ENCODE results near the gene TUBG1. TPM values are rescaled to one million over a fixed set of nuclear protein-coding genes. Genes with fewer than 3 reads are reported as not detected.

Gene TUBG1
- polyA plus RNA-seq, 1 donor (not counting 4 experiments of a cell fraction or from before 2014, with no cell fraction given), result 54.8 TPM

GRCh38 chr17:42651392-42651791 is 41.9 kb downstream of the TUBG1 start:
- H2AFZ ChIP-seq (ENCODE audit: control insufficient read depth, low read length), result no peak overlapping the region
- H3K4me1 ChIP-seq (ENCODE audit: control insufficient read depth, extremely low read depth, insufficient read depth, low read length), result peaks cover 11% of the 10 kb centered on the region
- dilution Hi-C loops (cut with MboI; ENCODE audit: extremely low pct_ligation_motif_present, low sequenced_read_pairs), result no loop called here
- no peaks in the 10 kb centered on the region for H3K9me3 ChIP-seq (ENCODE audit: control insufficient read depth, low read depth, low read length)
- no peaks in the 10 kb centered on the region for H4K20me1 ChIP-seq (ENCODE audit: control insufficient read depth, extremely low read depth, insufficient read depth, low read length)
- no peaks in the 10 kb centered on the region for H3K79me2 ChIP-seq (ENCODE audit: control insufficient read depth, insufficient read depth, low read length)
- H3K27ac ChIP-seq (ENCODE audit: control insufficient read depth, insufficient read depth, low read length), result no peak overlapping the region
- H3K27me3 ChIP-seq (ENCODE audit: control insufficient read depth, extremely low read depth, insufficient read depth, low read length), result no peaks in the 10 kb centered on the region
- no peak overlapping the region for H3K9ac ChIP-seq (ENCODE audit: control insufficient read depth, extremely low read depth, insufficient read depth, low read length)
- TF ChIP-seq EZH2 (IDR thresholded peaks at IDR 0.05; ENCODE audit: low read length) (no peak), CTCF (optimal IDR thresholded peaks at IDR 0.05 in 1 of 3, IDR thresholded peaks at IDR 0.05 in 1 of 3, conservative IDR thresholded peaks at IDR 0.05 in 1 of 3; ENCODE audit: extremely low read depth in 1 of 3, insufficient read depth in 2 of 3, low read length in 3 of 3) (no peak)
- no peak for DNase-seq (ENCODE audit: low read depth, low spot score)
- no peak overlapping the region for H3K4me2 ChIP-seq (ENCODE audit: control insufficient read depth, extremely low read depth, insufficient read depth, low read depth, low read length)
- FAIRE-seq, result no peak
- no peak overlapping the region for H3K4me3 ChIP-seq (ENCODE audit: control insufficient read depth in 2 of 3, extremely low read depth in 1 of 3, insufficient read depth in 2 of 3, low read depth in 1 of 3, low read length in 3 of 3)
- H3K9me1 ChIP-seq (ENCODE audit: control insufficient read depth, extremely low read depth, insufficient read depth, low read length), result no peaks in the 10 kb centered on the region
- no peaks in the 10 kb centered on the region for H3K36me3 ChIP-seq (ENCODE audit: control insufficient read depth in 2 of 2, extremely low read depth in 1 of 2, insufficient read depth in 2 of 2, low read length in 2 of 2)

GRCh38 chr17:42653179-42654124 is 44.0 kb downstream of the TUBG1 start:
- DNase-seq (ENCODE audit: low read depth, low spot score) (no peak), FAIRE-seq (no peak)
- TF ChIP-seq EZH2 (IDR thresholded peaks at IDR 0.05; ENCODE audit: low read length) (no peak), CTCF (optimal IDR thresholded peaks at IDR 0.05 in 1 of 3, IDR thresholded peaks at IDR 0.05 in 1 of 3, conservative IDR thresholded peaks at IDR 0.05 in 1 of 3; ENCODE audit: extremely low read depth in 1 of 3, insufficient read depth in 2 of 3, low read length in 3 of 3) (no peak)
- Histone ChIP-seq H3K9me1 (ENCODE audit: control insufficient read depth, extremely low read depth, insufficient read depth, low read length) (no peaks in the 10 kb centered on the region), H4K20me1 (ENCODE audit: control insufficient read depth, extremely low read depth, insufficient read depth, low read length) (no peaks in the 10 kb centered on the region), H3K9ac (ENCODE audit: control insufficient read depth, extremely low read depth, insufficient read depth, low read length) (peak overlapping the region; percentile 43), H3K4me3 (ENCODE audit: control insufficient read depth in 2 of 3, extremely low read depth in 1 of 3, insufficient read depth in 2 of 3, low read depth in 1 of 3, low read length in 3 of 3) (peak overlapping the region in 1 of 3 experiments; percentile 68), H2AFZ (ENCODE audit: control insufficient read depth, low read length) (peak overlapping the region; percentile 91), H3K36me3 (ENCODE audit: control insufficient read depth in 2 of 2, extremely low read depth in 1 of 2, insufficient read depth in 2 of 2, low read length in 2 of 2) (no peaks in the 10 kb centered on the region), H3K9me3 (ENCODE audit: control insufficient read depth, low read depth, low read length) (no peaks in the 10 kb centered on the region), H3K27ac (ENCODE audit: control insufficient read depth, insufficient read depth, low read length) (no peak overlapping the region), H3K79me2 (ENCODE audit: control insufficient read depth, insufficient read depth, low read length) (no peaks in the 10 kb centered on the region), H3K27me3 (ENCODE audit: control insufficient read depth, extremely low read depth, insufficient read depth, low read length) (no peaks in the 10 kb centered on the region), H3K4me1 (ENCODE audit: control insufficient read depth, extremely low read depth, insufficient read depth, low read length) (peaks cover 11% of the 10 kb centered on the region), H3K4me2 (ENCODE audit: control insufficient read depth, extremely low read depth, insufficient read depth, low read depth, low read length) (peak overlapping the region; percentile 88)
- dilution Hi-C loops (cut with MboI; ENCODE audit: extremely low pct_ligation_motif_present, low sequenced_read_pairs), result no loop called here

Measured in keratinocyte (primary cell).